Esophagus squamous epithelium (tissue), 5 donors: Measurements from ENCODE around the gene FOXJ3. TPM values are rescaled to one million over a fixed set of nuclear protein-coding genes. Genes with fewer than 3 reads are reported as not detected.

Experiments
- DNase-seq: peaks from one replicate; lab custom pipeline; 2025; lab: John Stamatoyannopoulos, UW
- H3K27ac ChIP-seq, 4 donors: fragments of 200-600 bp; sonication (generic); one replicate each; pipeline ENCODE4 v1.5.1; 2016 to 2019; ENCODE audit warnings: mild to moderate bottlenecking in 1 of 4
- H3K27me3 ChIP-seq, 4 donors: fragments of 200-600 bp; sonication (generic); 1 replicate in 3 of 4; 2 replicates in 1 of 4; pipeline versions ENCODE4 v1.5.1 to v1.6.0; 2017 to 2021; ENCODE audit warnings: antibody characterized with exemption in 1 of 4
- H3K36me3 ChIP-seq, 3 donors: fragments of 200-600 bp; sonication (generic); one replicate each; pipeline ENCODE4 v1.5.1; 2016 to 2019
- H3K4me1 ChIP-seq, 3 donors: fragments of 200-600 bp; sonication (generic); one replicate each; pipeline ENCODE4 v1.5.1; 2017 to 2019
- H3K4me3 ChIP-seq, 4 donors: fragments of 200-600 bp; sonication (generic); 1 replicate in 3 of 4; 2 replicates in 1 of 4; pipeline ENCODE4 v1.5.1; 2016 to 2019; ENCODE audit warnings: mild to moderate bottlenecking in 2 of 4, moderate library complexity in 1 of 4
- H3K9me3 ChIP-seq, 3 donors: fragments of 200-600 bp; sonication (generic); one replicate each; pipeline ENCODE4 v1.5.1; 2016 to 2019
- POLR2A ChIP-seq, 4 donors: fragments of 450-650 bp; IDR thresholded peaks; one replicate each; pipeline ENCODE4 v1.6.1; 2017; ENCODE audit warnings: antibody characterized with exemption in 4 of 4, mild to moderate bottlenecking in 4 of 4, moderate library complexity in 3 of 4
- WGBS, 2 donors: methylation state at CpG; one replicate each; pipeline ENCODE4 v1.1.5; 2018; 5-methylcytosine and 5-hydroxymethylcytosine counted together
- intact Hi-C: fragments of 100-400 bp; cut with DNase I; formaldehyde crosslinking; loops from one replicate; pipeline ENCODE4 v1.15.0; 2022
- total RNA-seq, 4 donors: library from RNA; depleted of rRNA; stranded (reverse); fragments of >200 nt; gene quantifications; one replicate each; pipeline ENCODE4 v1.1.0, GENCODE V29; 2016
- TF ChIP-seq, protein P1 (sequence below), 6 experiments: fragments of 450-650 bp in 4 of 6; fragments of 200-600 bp in 2 of 6; sonication (generic) in 2 of 6; IDR thresholded peaks; one replicate each; pipeline ENCODE4 v1.5.1; 2016 to 2019; ENCODE audit warnings: antibody characterized with exemption in 6 of 6, mild to moderate bottlenecking in 4 of 6, moderate library complexity in 4 of 6
- donor health status: DM: yes; HTN: yes; CAD: no.

Gene FOXJ3
- total RNA-seq, 4 donors from 2014 or later: 18.7 to 36.6 (median 27.5) TPM

GRCh38 chr1:42167611-42168390, 167.2 kb downstream of the FOXJ3 start:
- Histone ChIP-seq H3K9me3 (no peaks in the 10 kb centered on the region), H3K27me3 (peaks cover 0 to 20% (median 0%) of the 10 kb centered on the region in 4 donors), H3K4me1 (peaks cover 16 to 49% (median 25%) of the 10 kb centered on the region in 3 donors), H3K4me3 (no peak overlapping the region), H3K36me3 (no peaks in the 10 kb centered on the region), H3K27ac (no peak overlapping the region)
- intact Hi-C loops: no loop called here
- 83 to 88% methylated on average over 20 to 21 of the region's 21 CpGs for WGBS, 2 donors
- no peak for DNase-seq
- no peak for TF ChIP-seq POLR2A (IDR thresholded peaks at IDR 0.05)
- TF ChIP-seq, protein P1, sequence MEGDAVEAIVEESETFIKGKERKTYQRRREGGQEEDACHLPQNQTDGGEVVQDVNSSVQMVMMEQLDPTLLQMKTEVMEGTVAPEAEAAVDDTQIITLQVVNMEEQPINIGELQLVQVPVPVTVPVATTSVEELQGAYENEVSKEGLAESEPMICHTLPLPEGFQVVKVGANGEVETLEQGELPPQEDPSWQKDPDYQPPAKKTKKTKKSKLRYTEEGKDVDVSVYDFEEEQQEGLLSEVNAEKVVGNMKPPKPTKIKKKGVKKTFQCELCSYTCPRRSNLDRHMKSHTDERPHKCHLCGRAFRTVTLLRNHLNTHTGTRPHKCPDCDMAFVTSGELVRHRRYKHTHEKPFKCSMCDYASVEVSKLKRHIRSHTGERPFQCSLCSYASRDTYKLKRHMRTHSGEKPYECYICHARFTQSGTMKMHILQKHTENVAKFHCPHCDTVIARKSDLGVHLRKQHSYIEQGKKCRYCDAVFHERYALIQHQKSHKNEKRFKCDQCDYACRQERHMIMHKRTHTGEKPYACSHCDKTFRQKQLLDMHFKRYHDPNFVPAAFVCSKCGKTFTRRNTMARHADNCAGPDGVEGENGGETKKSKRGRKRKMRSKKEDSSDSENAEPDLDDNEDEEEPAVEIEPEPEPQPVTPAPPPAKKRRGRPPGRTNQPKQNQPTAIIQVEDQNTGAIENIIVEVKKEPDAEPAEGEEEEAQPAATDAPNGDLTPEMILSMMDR (IDR thresholded peaks at IDR 0.05): no peak

- Histone ChIP-seq H3K27ac (no peak overlapping the region), H3K27me3 (peaks cover 0 to 31% (median 0%) of the 10 kb centered on the region in 4 donors), H3K9me3 (peaks cover 0 to 5% (median 5%) of the 10 kb centered on the region in 3 donors), H3K4me1 (peaks cover 4 to 28% (median 8%) of the 10 kb centered on the region in 3 donors), H3K36me3 (no peaks in the 10 kb centered on the region), H3K4me3 (no peak overlapping the region)
- 27 to 38% methylated on average over 2 to 6 of the region's 12 CpGs for WGBS, 2 donors
- no peak for DNase-seq
- TF ChIP-seq, protein P1 (IDR thresholded peaks at IDR 0.05): no peak
- no peak for TF ChIP-seq POLR2A (IDR thresholded peaks at IDR 0.05)
- intact Hi-C loops: no loop called here
Measured at GRCh38 chr1:42165511-42166210, 169.4 kb downstream of the FOXJ3 start.

DNA sequence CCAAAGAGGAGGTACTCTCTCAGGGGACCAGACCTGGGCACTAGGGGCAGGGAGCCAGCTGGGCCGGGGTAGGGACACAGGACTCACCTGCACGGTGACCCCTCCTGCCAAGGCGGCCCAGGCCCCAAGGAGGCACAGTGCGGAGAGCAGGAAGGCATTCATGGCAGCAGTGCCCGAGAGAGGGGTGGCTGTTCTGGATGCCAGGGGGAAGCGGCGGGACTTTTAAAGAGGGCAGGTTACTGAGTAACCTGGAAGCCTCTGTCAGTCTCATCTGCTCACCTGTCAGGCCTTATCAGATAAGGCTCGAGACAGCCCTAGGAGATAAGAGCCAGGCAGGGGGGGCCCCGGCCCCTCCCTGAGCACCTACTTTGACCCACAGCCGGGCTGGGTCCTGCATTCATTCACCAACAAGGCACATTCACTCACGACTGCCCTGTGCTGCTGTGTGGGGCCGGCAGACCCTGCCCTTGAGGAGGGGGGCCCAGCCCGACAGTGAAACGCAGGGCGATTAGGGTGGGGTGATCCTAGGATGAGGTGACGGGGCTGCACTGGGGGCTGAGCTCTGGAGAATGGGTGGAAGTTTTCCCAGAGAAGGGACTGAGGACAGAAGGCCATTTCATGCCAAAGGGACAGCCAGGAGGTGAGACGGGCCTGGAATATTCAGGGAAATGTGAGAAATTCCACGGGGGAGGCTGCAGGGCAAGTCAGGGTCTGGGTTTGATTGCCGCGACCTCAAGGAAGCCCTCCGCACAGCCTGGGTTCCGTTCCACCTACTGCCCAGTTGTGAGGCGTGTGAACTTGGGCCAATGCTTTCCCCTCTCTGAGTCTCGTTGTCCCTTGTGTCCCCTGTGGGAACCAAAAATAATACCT, 170.2 kb downstream of the FOXJ3 start, which contains the start of gene GUCA2A:
Gene GUCA2A, minus strand, starts transcription at position 195 of the 870 bp plus-strand sequence. Its CDS starts 33 bp downstream, at position 162.
- no peak for DNase-seq
- Histone ChIP-seq H3K4me3 (no peak within 1 kb of the TSS), H3K36me3 (no peaks in the 10 kb centered on the region), H3K4me1 (peaks cover 4 to 22% (median 8%) of the 10 kb centered on the region in 3 donors), H3K27ac (no peak within 1 kb of the TSS), H3K9me3 (peaks cover 0 to 5% (median 5%) of the 10 kb centered on the region in 3 donors), H3K27me3 (peaks cover 0 to 31% (median 0%) of the 10 kb centered on the region in 4 donors)
- TF ChIP-seq, protein P1 (IDR thresholded peaks at IDR 0.05): no peak
- TF ChIP-seq POLR2A (IDR thresholded peaks at IDR 0.05): no peak
- intact Hi-C loops: no loop called here
- WGBS, 2 donors: 80 to 87% methylated on average over 12 of the region's 24 CpGs

GRCh38 chr1:42163536-42164503, 171.2 kb downstream of the FOXJ3 start:
- Histone ChIP-seq H3K36me3 (no peaks in the 10 kb centered on the region), H3K4me1 (peaks cover 4 to 22% (median 8%) of the 10 kb centered on the region in 3 donors), H3K9me3 (peaks cover 0 to 5% (median 5%) of the 10 kb centered on the region in 3 donors), H3K27me3 (peaks cover 0 to 31% (median 0%) of the 10 kb centered on the region in 4 donors), H3K4me3 (no peak overlapping the region), H3K27ac (no peak overlapping the region)
- TF ChIP-seq, protein P1 (IDR thresholded peaks at IDR 0.05): no peak
- no peak for TF ChIP-seq POLR2A (IDR thresholded peaks at IDR 0.05)
- 88 to 90% methylated on average over 3 to 9 of the region's 16 CpGs for WGBS, 2 donors
- DNase-seq: no peak
- intact Hi-C loops: no loop called here
